ENCODE results near the gene CELF5.

The CELF5 gene

DNA sequence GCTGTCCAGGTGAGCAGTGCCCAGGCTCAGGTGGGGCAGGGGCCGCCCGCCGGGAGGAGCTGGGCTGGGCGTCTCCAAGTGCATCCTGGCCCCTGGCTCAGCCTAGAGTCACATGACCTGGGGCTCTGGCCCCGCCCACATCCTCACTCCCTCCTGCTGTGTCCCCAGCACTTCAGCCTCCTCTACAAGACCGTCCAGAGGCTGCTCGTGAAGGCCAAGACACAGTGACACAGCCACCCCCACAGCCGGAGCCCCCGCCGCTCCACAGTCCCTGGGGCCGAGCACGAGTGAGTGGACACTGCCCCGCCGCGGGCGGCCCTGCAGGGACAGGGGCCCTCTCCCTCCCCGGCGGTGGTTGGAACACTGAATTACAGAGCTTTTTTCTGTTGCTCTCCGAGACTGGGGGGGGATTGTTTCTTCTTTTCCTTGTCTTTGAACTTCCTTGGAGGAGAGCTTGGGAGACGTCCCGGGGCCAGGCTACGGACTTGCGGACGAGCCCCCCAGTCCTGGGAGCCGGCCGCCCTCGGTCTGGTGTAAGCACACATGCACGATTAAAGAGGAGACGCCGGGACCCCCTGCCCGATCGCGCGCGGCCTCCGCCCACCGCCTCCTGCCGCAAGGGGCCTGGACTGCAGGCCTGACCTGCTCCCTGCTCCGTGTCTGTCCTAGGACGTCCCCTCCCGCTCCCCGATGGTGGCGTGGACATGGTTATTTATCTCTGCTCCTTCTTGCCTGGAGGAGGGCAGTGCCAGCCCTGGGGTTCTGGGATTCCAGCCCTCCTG lies 16.8 kb upstream of the CELF5 start:
- no peak for DNase-seq (ENCODE audit: extremely low read depth, low read depth)
- TF ChIP-seq, protein P1, sequence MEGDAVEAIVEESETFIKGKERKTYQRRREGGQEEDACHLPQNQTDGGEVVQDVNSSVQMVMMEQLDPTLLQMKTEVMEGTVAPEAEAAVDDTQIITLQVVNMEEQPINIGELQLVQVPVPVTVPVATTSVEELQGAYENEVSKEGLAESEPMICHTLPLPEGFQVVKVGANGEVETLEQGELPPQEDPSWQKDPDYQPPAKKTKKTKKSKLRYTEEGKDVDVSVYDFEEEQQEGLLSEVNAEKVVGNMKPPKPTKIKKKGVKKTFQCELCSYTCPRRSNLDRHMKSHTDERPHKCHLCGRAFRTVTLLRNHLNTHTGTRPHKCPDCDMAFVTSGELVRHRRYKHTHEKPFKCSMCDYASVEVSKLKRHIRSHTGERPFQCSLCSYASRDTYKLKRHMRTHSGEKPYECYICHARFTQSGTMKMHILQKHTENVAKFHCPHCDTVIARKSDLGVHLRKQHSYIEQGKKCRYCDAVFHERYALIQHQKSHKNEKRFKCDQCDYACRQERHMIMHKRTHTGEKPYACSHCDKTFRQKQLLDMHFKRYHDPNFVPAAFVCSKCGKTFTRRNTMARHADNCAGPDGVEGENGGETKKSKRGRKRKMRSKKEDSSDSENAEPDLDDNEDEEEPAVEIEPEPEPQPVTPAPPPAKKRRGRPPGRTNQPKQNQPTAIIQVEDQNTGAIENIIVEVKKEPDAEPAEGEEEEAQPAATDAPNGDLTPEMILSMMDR (IDR thresholded peaks at IDR 0.05; ENCODE audit: low read depth, low read length) = no peak

DNA sequence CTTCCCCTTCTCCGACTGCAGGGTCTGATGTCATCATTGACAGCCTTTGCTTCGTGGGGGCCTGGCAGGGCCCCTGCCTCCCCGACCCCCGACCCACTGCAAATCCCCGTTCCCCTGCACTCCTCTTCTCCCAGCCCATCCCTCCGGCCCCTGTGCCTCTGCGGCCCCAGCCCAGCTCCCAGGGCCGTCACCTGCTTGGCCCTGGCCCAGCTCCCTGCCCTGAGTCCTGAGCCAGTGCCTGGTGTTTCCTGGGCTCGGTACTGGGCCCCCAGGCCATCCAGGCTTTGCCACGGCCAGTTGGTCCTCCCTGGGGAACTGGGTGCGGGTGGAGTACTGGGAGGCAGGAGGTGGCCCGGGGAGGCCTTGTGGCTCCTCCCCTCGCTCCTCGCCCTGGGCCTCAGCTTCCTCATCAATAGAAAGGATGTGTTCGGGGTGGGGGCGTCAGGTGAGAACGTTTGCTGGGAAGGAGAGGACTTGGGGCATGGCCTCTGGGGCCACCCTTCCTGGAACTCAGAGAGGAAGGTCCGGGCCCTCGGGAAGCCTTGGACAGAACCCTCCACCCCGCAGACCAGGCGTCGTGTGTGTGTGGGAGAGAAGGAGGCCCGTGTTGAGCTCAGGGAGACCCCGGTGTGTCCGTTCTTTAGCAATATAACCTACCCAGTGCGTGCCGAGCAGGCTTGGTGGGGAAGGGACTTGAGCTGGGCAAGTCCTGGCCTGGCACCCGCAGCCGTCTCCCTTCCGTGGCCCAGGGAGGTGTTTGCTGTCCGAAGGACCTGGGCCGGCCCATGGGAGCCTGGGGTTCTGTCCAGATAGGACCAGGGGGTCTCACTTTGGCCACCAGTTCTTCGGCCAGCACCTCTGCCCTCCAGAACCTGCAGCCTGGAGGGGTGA lies 15.9 kb upstream of the CELF5 start:
- TF ChIP-seq, protein P1 (IDR thresholded peaks at IDR 0.05; ENCODE audit: low read depth, low read length) = no peak

DNA sequence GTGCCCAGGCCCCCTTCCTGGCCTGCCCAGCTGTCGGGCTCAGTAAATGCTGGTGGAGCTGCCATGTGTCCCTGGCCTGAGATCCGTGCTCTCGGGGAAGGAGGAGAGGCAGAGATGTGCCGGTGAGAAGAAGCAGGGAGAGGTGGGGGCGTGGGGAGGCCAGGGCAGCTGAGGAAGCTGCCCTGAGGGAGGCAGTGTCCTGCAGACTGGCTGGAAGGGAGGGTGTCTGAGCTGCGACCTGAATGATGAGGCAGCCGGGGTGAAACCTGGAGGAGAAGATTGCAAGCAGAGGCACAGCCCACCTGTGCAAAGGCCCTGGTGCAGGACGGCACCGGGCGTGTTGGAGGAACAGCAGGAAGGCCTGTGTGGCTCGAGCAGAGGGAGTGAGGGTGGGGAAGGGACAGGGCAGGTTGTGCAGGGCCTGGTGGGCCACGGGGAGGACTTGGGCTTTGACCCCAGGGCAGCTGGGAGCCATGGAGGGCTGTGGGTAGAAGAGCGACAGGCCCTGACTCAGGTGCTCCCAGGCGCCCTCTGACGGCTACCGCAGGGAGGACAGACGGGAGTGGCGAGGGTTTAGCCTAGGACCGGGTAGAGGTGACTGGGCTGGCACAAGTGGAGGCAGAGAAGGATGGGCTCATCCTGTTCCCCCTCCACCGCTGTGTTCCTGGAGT lies 14.0 kb upstream of the CELF5 start:
- DNase-seq (ENCODE audit: extremely low read depth, low read depth) = no peak
- TF ChIP-seq, protein P1 (IDR thresholded peaks at IDR 0.05; ENCODE audit: low read depth, low read length) = peak; percentile 61

More for the DNA sequence above, 15.9 kb upstream of the CELF5 start:
- DNase-seq (ENCODE audit: extremely low read depth, low read depth) = no peak

DNA sequence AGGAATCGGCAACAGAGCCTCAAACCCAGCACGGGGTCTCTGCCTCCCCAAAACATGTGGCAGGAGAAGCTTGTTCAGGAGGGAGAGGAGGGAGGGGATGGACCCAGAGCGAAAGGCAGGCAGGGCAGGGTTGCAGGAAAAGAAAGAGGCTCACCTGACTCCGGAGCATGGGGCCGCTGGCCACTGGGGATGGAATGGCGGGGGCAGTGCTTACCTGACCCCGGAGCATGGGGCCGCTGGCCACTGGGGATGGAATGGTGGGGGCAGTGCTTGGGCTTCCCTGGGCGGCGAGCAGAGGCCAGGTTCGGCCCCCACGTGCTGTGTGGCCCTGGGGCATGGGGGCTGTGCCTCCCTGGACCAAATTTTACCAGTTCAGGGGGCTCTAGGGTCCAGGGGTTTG lies 13.3 kb upstream of the CELF5 start:
- DNase-seq (ENCODE audit: extremely low read depth, low read depth) = no peak
- TF ChIP-seq, protein P1 (IDR thresholded peaks at IDR 0.05; ENCODE audit: low read depth, low read length) = no peak

DNA sequence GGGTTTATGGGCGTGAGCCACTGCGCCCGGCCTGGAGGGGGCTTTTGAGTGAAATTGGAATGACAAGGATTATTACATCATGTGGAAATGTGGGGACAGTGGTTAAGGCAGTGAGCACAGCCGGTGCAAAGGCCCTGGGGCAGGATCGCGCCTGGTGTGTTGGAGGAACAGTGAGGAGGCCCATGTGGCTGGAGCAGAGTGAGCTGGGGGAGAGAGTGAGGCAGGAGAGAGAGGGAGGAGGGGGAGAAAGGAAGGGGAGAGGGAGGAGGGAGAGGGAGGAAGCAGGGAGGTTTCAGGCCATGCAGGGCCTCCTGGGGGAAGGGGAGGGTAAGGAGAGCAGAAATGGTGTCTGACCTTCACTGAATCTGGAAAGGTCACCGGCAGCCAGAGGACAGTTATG lies 11.3 kb upstream of the CELF5 start:
- TF ChIP-seq, protein P1 (IDR thresholded peaks at IDR 0.05; ENCODE audit: low read depth, low read length) = no peak
- no peak for DNase-seq (ENCODE audit: extremely low read depth, low read depth)

DNA sequence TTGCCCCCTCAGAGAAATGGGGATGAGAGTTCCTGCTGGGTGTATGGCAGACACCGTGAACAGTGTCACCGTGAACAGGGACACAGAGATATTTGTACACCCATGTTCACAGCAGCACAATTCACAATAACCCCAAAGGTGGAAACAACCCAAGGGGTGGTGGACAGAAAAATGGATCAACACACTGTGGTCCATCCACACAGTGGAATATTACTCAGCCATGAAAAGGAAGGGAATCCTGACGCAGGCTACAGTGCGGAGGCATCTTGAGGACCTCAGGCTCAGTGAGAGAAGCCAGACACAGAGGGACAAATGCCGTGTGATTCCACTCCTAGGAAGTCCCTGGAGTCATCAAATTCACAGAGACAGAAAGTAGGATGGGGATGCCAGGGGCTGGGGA lies 7.6 kb upstream of the CELF5 start:
- TF ChIP-seq, protein P1 (IDR thresholded peaks at IDR 0.05; ENCODE audit: low read depth, low read length) = no peak

More for the DNA sequence above, 7.6 kb upstream of the CELF5 start:
- no peak for DNase-seq (ENCODE audit: extremely low read depth, low read depth)
